GM12865 (cell line): ENCODE data around the gene PSMF1.

Experiments used
- DNase-seq: peaks from one replicate; pipeline ENCODE4 v3.0.0; 2010; ENCODE audit warnings: low read depth
- H3K4me3 ChIP-seq: 2 replicates; pipeline ENCODE4 v1.5.1; 2011; ENCODE audit warnings: mild to moderate bottlenecking, low read depth, low read length, control low read depth
- CTCF ChIP-seq: IDR thresholded peaks from 2 replicates; pipeline ENCODE4 v1.5.1; 2011; ENCODE audit warnings: low read length, control low read depth, low read depth, inconsistent platforms; ENCODE audit not compliant: insufficient read depth; ENCODE audit errors: missing control alignments

PSMF1 gene

GRCh38 chr20:1177680-1178079 is 59.3 kb downstream of the PSMF1 start:
- no peak overlapping the region for H3K4me3 ChIP-seq
- no peak for DNase-seq
- no peak for TF ChIP-seq CTCF

- no peak for TF ChIP-seq CTCF
- DNase-seq, result no peak
- no peak overlapping the region for H3K4me3 ChIP-seq
Observed at GRCh38 chr20:1178103-1178502, 59.7 kb downstream of the PSMF1 start.

GRCh38 chr20:1178623-1179022 is 60.2 kb downstream of the PSMF1 start:
- H3K4me3 ChIP-seq, result no peak overlapping the region
- TF ChIP-seq CTCF, result no peak
- no peak for DNase-seq

GRCh38 chr20:1180949-1181348 is 62.5 kb downstream of the PSMF1 start:
- TF ChIP-seq CTCF, result no peak
- H3K4me3 ChIP-seq, result no peak overlapping the region
- no peak for DNase-seq

GRCh38 chr20:1182106-1182505 is 63.7 kb downstream of the PSMF1 start:
- DNase-seq, result no peak
- H3K4me3 ChIP-seq, result no peak overlapping the region
- no peak for TF ChIP-seq CTCF

- no peak for DNase-seq
- no peak for TF ChIP-seq CTCF
- H3K4me3 ChIP-seq, result no peak overlapping the region
Observed at GRCh38 chr20:1183153-1183552, 64.8 kb downstream of the PSMF1 start.

GRCh38 chr20:1184260-1184637 is 65.8 kb downstream of the PSMF1 start:
- no peak for DNase-seq
- no peak overlapping the region for H3K4me3 ChIP-seq
- no peak for TF ChIP-seq CTCF
